SIG-M5 treated with dmso at 0.1 percent for 504 hours (cell line): ENCODE results near the gene RPS13.
"Not testable (repeated sequence)": the region's sequence is repeated elsewhere in the genome, so short reads cannot be mapped to it uniquely, and the experiment has no call there.

Source experiments
- DNase-seq: peaks from one replicate; lab custom pipeline; 2025; ENCODE audit not compliant: unreplicated experiment; lab: John Stamatoyannopoulos, UW

The RPS13 gene

DNA sequence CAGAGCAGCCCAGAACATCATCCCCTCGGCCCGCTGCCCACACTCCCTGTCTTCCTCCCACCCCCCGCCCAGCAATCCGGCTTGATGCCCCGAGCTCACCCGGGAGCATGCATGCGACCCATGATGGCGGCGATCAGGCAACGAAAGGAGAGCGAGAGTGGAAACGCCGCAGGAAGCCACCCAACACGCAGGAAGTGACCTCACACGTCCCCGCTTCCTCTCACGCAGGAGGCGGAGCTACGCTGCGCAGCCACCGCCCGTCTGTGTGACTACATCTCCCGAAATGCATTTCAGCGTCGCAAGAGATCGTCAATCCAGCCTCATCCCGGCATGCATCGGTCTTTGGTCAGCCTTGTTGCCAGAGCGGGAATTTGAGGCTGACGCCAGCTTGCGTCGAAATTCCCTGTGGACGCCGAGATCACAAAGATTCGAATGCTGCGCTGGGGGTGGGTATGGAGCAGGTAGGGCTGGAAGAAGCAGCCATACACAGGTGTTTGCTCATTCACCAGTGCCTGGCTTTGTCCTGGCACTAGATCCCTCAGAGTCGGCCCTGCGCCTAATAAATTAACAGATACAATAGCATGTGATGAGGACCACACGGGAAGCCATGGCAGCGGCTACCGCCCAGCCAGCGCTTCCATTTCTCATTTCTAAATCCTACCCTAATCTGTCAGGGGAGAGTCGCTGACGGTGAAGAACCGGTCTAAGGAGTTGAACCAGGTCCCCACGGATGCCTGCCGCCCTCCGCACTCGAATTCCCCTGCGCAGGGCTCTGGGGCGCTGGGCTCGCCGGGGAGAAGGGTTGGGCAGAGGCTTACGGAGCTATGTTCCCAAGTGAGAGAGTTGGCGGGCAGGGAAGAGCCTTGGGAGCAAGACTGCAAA, at the start of gene RPS13:
Gene RPS13 (minus strand): TSS at position 148 of the 882 bp plus-strand sequence. CDS start 26 bp downstream, at position 122.
- DNase-seq: peak; percentile 97

DNA sequence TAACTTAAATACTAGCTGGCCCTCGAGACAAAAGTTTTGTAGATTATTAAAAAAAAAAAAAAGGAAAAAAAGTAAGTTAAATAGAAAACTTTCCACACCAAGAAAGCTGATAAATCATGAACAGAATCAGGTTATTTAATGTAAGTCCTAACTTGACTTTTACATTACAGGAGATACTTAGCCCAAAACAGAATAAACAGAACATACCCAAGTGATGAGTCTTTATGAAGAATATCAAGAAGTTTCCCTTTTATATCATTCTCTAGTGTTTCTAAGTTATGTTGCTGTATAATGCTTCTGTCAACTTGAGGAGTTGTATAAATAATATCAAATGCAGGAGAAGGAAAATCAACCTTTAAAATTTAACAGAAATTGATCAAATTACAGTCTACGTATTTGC, 44.5 kb upstream of the RPS13 start:
- DNase-seq: no peak

DNA sequence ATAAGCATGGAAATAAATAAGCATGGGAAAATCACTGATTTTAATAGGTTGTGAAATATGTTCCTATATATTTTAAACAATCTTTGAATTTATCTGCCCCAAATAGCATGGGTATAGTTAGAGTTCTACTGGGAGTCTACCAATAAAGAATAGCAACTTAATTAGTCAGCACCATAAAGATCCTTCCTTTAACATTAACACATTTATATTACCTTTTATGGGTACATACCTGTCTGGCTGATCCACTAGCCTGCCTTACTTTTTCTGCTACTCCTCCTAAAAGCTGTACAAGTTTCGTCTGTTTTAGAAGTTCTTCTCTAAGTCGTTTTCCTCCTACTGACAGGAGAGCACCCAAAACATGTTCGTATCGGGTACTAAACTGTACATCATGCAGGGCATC, 39.8 kb upstream of the RPS13 start:
- no peak for DNase-seq

DNA sequence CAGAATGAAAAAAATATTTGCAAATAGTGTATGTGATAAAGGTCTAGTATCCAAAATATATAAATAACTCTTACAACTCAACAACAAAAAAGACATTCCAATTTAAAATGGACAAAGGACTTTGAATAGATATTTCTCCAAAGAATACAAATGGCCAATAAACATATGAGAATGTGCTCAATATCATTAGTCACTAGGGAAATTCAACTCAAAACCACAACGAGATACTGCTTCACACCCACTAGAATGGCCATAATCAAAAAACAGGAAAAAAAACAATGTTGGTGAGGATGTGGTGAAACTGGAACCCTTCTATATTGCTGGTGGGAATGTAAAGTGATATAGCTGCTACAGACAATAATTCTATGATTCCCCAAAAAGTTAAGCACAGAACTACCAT, 38.6 kb upstream of the RPS13 start:
- no peak for DNase-seq

DNA sequence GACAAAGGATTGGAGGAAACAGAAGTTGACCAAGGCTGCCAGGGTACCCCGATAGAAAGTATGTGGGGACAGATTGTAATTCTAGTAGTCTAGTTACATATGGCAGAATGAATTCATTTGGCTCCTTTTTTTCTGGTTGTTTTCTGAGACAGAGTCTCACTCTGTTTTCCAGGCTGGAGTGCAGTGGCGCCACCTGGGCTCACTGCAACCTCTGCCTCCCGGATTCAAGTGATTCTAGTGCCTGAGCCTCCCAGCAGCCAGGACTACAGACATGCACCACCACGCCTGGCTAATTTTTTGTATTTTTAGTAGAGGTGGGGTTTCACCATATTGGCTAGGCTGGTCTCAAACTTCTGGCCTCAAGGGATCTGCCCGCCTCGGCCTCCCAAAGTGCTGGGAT, 30.3 kb upstream of the RPS13 start:
- not testable (repeated sequence) for DNase-seq

DNA sequence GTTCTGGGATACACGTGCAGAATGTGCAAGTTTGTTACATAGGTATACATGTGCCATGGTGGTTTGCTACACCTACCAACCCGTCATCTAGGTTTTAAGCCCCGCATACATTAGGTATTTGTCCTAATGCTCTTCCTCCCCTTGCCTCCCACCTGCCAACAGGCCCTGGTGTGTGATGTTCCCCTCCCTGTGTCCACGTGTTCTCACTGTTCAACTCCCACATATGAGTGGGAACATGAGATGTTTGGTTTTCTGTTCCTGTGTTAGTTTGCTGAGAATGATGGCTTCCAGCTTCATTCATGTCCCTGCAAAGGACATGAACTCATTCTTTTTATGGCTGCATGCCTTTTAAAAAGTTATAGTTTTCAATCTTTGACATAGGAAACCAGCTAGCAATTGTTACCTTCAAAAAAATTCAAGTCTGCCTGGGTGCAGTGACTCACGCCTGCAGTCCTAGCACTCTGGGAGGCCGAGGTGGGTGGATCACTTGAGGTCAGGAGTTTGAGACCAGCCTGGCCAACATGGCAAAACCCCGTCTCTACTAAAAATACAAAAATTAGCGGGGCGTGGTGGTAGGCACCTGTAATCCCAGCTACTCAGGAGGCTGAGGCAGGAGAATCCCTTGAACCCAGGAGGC, 28.1 kb upstream of the RPS13 start:
- DNase-seq: not testable (repeated sequence)

DNA sequence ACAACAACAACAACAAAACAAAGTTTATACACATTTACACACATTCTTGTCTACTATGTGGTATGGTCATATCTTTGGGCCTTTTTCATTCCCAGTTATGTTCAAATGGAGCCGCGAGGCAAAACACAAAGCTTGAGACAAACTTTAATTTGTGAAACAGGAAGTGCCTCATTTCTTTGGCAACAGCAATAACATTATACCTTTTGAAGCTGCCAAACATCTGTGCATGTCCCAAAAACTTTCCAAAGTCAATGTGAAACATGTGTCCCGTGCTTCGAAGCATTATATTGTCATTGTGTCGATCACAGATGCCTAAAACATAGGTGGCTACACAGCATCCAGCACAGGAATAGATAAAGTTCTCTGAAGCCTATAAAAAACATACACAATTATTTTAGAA, 25.0 kb upstream of the RPS13 start:
- no peak for DNase-seq

DNA sequence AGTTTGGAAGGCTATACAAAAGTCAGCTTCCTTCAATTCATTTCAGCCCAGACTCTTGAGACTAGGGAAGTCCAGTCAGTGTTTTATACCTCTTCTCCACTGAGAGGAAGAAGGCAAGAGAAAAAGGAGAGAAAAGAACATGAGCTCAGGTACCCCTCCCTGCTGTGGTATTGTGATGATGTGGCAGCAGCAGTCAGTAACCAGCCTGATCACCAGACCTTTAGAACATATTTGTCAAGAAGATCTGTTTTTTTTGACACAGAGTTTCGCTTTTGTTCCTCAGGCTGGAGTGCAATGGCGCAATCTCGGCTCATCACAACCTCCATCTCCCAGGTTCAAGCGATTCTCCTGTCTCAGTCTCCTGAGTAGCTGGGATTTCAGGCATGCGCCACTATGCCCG, 21.2 kb upstream of the RPS13 start:
- DNase-seq: no peak

DNA sequence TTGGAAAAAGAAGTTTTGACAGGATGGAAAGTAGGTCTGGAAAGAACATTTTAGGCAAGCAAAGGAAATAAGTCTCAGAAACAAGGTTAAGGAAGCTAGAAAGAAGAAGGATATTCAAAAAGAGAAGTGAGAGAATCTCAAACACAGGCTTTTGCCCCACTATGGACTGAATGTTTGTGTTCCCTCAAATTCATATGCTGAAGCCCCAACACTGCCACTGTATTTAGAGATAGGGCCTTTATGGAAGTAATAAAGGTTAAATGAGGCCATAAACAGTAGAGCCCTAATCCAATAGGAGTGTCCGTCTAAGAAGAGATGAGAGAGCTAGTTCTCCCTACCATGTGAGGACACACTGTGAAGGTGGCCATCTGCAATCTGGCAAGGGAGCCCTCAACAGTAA, 20.6 kb upstream of the RPS13 start:
- peak; percentile 39 for DNase-seq

DNA sequence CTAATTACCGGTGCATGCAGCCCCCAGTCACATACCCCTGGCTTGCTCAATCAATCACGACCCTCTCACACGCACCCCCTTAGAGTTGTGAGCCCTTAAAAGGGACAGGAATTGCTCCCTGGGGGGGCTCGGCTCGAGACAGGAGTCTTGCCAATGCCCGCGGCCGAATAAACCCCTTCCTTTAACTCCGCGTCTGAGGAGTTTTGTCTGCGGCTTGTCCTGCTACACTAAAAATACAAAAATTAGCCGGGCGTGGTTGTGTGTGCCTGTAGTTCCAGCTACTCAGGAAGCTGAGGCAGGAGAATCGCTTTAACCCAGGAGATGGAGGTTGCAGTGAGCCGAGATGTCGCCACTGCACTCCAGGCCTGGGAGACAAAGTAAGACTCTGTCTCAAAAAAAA, 8.5 kb upstream of the RPS13 start:
- DNase-seq: not testable (repeated sequence)

DNA sequence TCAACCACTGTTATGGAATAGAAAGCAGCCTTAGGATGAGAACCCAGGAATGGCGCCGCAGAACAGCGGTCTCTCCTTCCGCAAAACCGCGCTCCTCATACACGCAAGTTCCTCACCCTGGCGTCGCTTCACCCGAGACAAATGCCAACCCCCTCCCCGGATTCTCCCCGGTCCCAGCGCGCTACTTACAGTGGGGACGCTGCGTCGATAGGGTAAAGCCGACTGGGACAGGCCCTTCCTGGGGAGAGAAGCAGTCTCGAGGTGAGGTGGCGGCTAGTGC, 287 bp downstream of the RPS13 start:
- peak; percentile 22 for DNase-seq

DNA sequence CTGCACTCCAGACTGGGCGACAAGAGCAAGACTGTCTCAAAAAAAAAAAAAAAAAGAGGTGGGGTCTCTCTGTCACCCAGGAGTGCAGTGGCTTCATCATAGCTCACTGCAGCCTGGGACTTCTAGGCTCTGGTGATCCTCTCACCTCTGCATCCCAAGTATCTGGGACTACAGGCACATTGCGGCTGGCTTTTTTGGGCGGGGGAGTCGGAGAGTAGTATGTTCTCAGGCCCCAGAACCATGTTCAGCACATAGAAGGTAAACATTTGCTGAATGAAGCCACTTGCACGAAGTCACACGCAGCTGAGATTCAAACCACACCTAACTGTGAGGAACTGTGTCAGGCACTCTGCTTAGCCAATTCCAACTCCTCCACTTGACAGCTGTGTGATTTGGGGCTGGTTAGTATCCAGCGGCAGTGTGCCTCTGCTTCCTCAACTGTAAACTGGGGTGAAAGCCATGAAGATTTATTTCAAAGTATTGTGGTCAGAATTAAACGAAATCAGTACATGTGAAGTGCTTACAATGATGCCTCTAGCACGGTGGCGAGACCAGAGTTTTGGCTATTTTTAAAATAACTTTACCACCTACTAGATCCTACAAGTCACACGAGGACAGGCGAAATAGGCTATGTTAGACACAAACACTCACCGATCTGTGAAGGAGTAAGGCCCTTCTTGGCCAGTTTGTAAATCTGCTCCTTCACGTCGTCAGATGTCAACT, 789 bp downstream of the RPS13 start:
- DNase-seq: no peak

DNA sequence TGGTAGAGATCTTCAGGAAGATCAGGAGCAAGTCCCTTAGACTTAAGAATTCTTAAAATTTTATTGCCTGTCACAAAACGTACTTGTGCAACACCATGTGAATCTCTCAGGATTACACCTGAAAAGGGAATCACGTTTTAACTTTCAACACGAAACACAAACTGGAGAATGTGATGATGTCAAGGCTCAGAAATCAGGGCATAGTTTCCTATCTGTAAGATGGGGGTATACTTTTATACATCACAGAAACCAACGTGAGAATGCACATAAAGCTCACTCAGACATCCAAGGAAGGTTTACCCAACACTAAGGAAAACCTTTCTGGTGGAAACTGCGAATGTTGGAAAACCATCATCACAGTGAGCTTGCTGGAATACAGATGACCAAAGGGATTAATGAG, 2.0 kb downstream of the RPS13 start:
- no peak for DNase-seq

DNA sequence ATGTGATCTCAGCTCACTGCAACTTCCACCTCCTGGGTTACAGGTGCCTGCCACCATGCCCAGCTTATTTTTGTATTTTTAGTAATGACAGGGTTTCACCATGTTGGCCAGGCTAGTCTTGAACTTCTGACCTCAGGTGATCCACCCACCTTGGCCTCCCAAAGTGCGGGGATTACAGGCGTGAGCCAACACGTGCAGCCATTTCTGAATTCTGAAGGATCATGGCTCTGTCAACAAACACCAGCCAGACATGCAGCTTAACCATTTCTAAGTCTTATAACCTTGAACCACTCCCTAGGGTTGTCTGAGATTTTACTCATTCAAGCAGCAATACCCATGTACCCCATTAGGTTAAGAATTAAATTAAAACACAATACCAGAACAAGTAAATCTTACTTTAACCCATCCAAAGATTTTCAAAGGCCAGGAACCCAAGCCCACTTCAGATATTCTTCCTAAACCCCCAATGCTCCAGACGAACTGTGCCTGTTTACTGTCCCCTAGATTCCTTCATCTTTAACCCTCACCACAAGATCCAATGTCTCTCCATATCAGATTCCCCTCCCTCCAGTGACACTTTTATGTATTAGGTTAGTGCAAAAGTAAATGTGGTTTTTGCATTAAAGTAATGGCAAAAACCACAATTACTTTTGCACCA, 4.0 kb downstream of the RPS13 start:
- no peak for DNase-seq

DNA sequence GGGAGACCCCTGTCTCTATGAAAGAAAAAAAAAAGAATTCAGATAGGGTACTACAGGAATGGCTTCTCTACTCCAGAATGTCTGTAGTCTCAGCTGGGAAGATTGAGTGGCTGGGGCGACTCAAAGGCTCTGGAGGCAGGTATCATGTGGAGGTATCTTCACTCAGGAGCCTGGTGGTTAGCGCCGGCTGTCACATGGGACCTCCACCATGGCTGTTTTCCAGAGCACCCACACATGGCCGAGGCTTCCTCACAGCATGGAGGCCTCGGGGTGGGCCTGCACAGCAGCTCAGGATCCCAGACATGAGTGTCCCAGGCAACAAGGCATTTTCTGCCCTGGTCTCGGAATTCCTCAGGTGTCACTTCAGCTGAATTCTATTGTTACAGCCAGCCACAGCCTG, 10.1 kb downstream of the RPS13 start:
- DNase-seq: no peak

DNA sequence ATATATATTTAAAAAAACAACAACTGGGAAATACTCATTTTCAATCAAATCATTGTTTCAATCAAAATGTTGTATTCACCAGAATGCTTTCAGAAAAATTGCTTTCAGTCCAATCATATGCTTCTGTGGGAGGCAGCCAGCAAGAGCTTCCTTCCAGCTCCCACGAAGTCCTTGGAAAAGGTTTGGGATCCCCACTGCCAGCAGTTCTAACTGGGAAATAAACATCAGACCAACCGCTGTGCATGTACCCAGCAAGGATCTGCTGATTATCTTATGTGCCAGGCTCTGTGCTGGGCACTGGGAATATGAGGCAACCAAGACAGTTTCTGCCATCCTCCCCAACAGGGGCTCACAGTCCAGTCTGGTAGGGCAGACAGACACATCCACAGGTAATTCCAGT, 10.8 kb downstream of the RPS13 start:
- no peak for DNase-seq

DNA sequence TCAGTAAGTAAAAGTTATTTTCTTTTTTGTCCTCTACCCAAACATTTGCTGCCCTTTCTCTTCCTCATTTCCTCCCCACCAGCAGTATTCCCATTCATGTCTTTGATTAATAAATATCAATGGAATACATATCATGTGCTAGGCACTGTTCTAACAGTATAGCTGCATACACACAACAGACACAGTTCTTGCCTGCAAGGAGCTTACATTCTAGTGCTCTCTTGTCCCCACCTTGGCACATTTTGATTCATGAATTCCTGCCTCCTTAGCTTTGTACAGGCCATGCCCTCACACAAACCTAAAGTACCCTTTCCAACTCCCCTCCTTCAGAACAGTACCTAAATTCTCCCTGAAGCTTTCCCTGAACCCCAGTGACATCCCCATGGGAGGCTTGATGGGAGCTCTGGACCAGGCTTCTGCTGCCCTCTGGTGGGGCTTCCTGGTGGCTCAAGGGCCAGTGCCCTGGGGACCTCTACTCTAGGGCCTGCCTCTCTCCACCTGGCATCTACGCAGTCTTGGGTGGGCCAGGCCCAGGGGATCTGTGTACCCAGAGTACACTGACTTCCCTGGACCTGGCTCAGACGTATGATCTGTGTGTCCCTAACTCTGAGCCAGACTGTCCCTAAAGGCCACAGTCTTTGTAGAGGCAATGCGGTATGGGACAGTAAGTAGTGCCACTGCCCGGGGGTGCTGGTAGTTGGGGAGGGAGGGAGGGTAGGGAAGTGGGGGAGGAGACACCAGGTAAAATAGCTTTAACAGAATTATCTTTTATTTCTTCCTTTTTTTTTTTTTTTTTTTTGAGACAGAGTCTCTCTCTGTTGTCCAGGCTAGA, 14.1 kb downstream of the RPS13 start:
- peak; percentile 33 for DNase-seq

DNA sequence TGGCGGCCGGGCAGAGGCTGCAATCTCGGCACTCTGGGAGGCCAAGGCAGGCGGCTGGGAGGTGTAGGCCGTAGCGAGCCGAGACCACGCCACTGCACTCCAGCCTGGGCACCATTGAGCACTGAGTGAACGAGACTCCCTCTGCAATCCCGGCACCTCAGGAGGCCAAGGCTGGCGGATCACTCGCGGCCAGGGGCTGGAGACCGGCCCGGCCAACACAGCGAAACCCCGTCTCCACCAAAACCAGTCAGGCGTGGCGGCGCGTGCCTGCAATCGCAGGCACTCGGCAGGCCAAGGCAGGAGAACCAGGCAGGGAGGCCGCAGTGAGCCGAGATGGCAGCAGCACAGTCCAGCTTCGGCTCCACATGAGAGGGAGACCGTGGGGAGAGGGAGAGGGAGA, 26.3 kb downstream of the RPS13 start:
- not testable (repeated sequence) for DNase-seq

DNA sequence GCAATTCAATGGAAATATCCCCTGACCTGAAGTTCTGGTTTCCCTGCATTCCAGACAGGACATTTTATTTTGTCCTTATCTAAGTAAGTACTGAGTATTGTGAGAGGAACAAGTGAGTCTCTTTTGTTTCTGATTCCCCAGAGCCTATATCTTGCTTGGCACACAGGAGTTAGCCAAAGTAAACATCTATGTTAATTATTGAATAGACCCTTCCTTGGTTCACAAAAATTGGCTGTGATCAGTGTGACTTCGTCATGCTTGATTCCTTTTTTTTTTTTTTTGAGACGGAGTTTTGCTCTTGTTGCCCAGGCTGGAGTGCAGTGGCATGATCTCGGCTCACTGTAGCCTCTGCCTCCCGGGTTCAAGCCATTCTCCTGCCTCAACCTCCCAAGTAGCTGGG, 29.0 kb downstream of the RPS13 start:
- DNase-seq: not testable (repeated sequence)

DNA sequence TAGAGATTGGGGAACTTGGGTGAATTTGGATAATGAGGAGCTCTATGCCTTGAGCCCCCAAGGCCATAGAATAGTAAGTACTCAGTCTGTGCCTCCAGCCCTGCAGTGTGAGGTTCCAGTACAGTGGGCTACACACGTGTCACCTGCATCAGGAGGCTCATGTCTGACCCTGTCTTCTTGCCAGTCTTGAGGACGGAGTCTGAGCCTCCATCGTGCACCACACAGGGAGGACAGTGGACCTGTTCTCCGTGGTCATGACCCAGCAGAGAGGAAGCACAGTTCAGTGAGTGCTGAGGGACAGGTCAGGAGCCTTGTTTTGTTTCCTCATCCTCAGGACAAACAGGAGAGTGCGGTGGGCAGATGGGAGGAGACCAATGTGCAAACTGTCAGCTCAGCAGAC, 30.8 kb downstream of the RPS13 start:
- DNase-seq: no peak
